ENCODE data around the gene ERI3.
"Not testable (repeated sequence)": the region's sequence is repeated elsewhere in the genome, so short reads cannot be mapped to it uniquely, and the experiment has no call there.

ERI3 gene

GRCh38 chr1:44208226-44208625, 146.8 kb downstream of the ERI3 start:
- Histone ChIP-seq H4K20me1 (ENCODE audit: insufficient read depth, low read length) (no peaks in the 10 kb centered on the region), H2AFZ (ENCODE audit: low read depth, low read length) (no peak overlapping the region), H3K27me3 (ENCODE audit: insufficient read depth, low read length, poor library complexity) (no peaks in the 10 kb centered on the region), H3K4me3 (ENCODE audit: low read depth in 1 of 2, low read length in 2 of 2) (no peak overlapping the region), H3K9ac (ENCODE audit: low read depth, low read length) (no peak overlapping the region), H3K9me3 (ENCODE audit: insufficient read depth, low read length, severe bottlenecking) (no peaks in the 10 kb centered on the region), H3K4me2 (ENCODE audit: insufficient read depth, low read length) (no peak overlapping the region), H3K79me2 (ENCODE audit: insufficient read depth, low read length) (no peaks in the 10 kb centered on the region), H3K4me1 (ENCODE audit: insufficient read depth, low read length) (peaks cover 14% of the 10 kb centered on the region), H3K36me3 (ENCODE audit: insufficient read depth, low read length) (no peaks in the 10 kb centered on the region), H3K27ac (ENCODE audit: low read length) (no peak overlapping the region)
- ATAC-seq (ENCODE audit: insufficient read depth, low read depth) (no peak), DNase-seq (no peak)
- TF ChIP-seq EZH2 (IDR thresholded peaks at IDR 0.05; ENCODE audit: borderline replicate concordance, low read depth, low read length, severe bottlenecking) = no peak
- no peak for TF ChIP-seq CTCF (IDR thresholded peaks at IDR 0.05; ENCODE audit: borderline replicate concordance, extremely low read depth, low read length, poor library complexity, severe bottlenecking)

DNA sequence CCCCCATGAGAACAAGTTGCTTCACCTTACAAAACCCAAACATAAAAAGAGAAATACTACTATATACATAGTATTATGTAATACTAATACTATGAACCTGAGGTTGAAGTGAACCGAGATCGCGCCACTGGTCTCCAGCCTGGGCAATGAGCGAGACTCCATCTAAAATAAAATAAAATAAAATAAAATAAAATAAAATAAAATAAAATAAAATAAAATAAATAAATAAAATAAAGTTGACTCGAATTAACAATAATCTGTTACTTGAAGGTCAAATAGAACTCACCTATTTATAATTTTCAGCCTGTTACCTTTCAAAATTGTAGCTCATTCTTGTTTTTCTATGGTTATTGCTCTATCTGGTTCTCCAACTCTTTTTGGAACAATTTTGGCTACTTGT, 148.5 kb downstream of the ERI3 start:
- H2AFZ ChIP-seq (ENCODE audit: low read depth, low read length); ATAC-seq (ENCODE audit: insufficient read depth, low read depth); DNase-seq; H3K9me3 ChIP-seq (ENCODE audit: insufficient read depth, low read length, severe bottlenecking); H3K27me3 ChIP-seq (ENCODE audit: insufficient read depth, low read length, poor library complexity); H3K36me3 ChIP-seq (ENCODE audit: insufficient read depth, low read length); H3K4me3 ChIP-seq (ENCODE audit: low read depth in 1 of 2, low read length in 2 of 2); H3K9ac ChIP-seq (ENCODE audit: low read depth, low read length); H3K4me2 ChIP-seq (ENCODE audit: insufficient read depth, low read length); H4K20me1 ChIP-seq (ENCODE audit: insufficient read depth, low read length); H3K4me1 ChIP-seq (ENCODE audit: insufficient read depth, low read length); H3K79me2 ChIP-seq (ENCODE audit: insufficient read depth, low read length); H3K27ac ChIP-seq (ENCODE audit: low read length): not testable (repeated sequence)

DNA sequence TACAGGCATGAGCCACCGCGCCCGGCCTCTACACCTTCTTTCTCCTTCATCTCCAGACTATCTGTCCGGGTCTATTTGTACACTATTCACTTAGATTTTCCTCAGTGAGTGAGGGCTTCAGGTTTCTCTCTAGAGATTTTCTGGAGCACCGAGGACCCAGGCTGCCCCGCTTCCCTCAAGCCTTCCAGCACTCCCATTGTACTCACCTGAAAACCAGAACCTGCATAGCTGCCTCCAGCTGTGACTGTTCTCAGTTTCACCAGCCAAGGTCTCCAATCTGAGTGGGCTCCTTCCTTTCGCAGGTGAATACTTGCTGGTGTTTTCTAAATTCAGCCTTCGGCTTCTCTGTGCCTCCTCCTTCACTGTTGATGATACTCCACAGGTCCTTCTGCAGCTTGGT, 154.7 kb downstream of the ERI3 start:
- Histone ChIP-seq H2AFZ (ENCODE audit: low read depth, low read length) (no peak overlapping the region), H3K4me2 (ENCODE audit: insufficient read depth, low read length) (no peak overlapping the region), H3K4me1 (ENCODE audit: insufficient read depth, low read length) (no peaks in the 10 kb centered on the region), H3K36me3 (ENCODE audit: insufficient read depth, low read length) (no peaks in the 10 kb centered on the region), H3K27me3 (ENCODE audit: insufficient read depth, low read length, poor library complexity) (no peaks in the 10 kb centered on the region), H3K27ac (ENCODE audit: low read length) (no peak overlapping the region), H3K4me3 (ENCODE audit: low read depth in 1 of 2, low read length in 2 of 2) (no peak overlapping the region), H3K9me3 (ENCODE audit: insufficient read depth, low read length, severe bottlenecking) (no peaks in the 10 kb centered on the region), H3K79me2 (ENCODE audit: insufficient read depth, low read length) (no peaks in the 10 kb centered on the region), H3K9ac (ENCODE audit: low read depth, low read length) (no peak overlapping the region), H4K20me1 (ENCODE audit: insufficient read depth, low read length) (no peaks in the 10 kb centered on the region)
- ATAC-seq (ENCODE audit: insufficient read depth, low read depth) = no peak
- no peak for TF ChIP-seq CTCF (IDR thresholded peaks at IDR 0.05; ENCODE audit: borderline replicate concordance, extremely low read depth, low read length, poor library complexity, severe bottlenecking)
- no peak for TF ChIP-seq EZH2 (IDR thresholded peaks at IDR 0.05; ENCODE audit: borderline replicate concordance, low read depth, low read length, severe bottlenecking)
- DNase-seq = no peak

- Histone ChIP-seq H2AFZ (ENCODE audit: low read depth, low read length) (no peak overlapping the region), H3K4me3 (ENCODE audit: low read depth in 1 of 2, low read length in 2 of 2) (no peak overlapping the region), H3K27me3 (ENCODE audit: insufficient read depth, low read length, poor library complexity) (no peaks in the 10 kb centered on the region), H3K4me2 (ENCODE audit: insufficient read depth, low read length) (no peak overlapping the region), H3K79me2 (ENCODE audit: insufficient read depth, low read length) (no peaks in the 10 kb centered on the region), H3K9me3 (ENCODE audit: insufficient read depth, low read length, severe bottlenecking) (peaks cover 29% of the 10 kb centered on the region), H3K4me1 (ENCODE audit: insufficient read depth, low read length) (no peaks in the 10 kb centered on the region), H3K27ac (ENCODE audit: low read length) (no peak overlapping the region), H3K9ac (ENCODE audit: low read depth, low read length) (no peak overlapping the region), H3K36me3 (ENCODE audit: insufficient read depth, low read length) (no peaks in the 10 kb centered on the region), H4K20me1 (ENCODE audit: insufficient read depth, low read length) (no peaks in the 10 kb centered on the region)
- ATAC-seq (ENCODE audit: insufficient read depth, low read depth) (no peak), DNase-seq (no peak)
- TF ChIP-seq EZH2 (IDR thresholded peaks at IDR 0.05; ENCODE audit: borderline replicate concordance, low read depth, low read length, severe bottlenecking) = no peak
- no peak for TF ChIP-seq CTCF (IDR thresholded peaks at IDR 0.05; ENCODE audit: borderline replicate concordance, extremely low read depth, low read length, poor library complexity, severe bottlenecking)
These were observed 180.4 kb downstream of the ERI3 start for GRCh38 chr1:44174630-44175029.

All from DND-41 (cell line).